GM18520 (cell line): ENCODE measurements around the gene MYRIP.

Source experiments
- ATAC-seq: cut with Tn5 transposase; IDR thresholded peaks from one replicate; pipeline ENCODE4 v1.9.1; 2021; ENCODE audit not compliant: unreplicated experiment

MYRIP gene

DNA sequence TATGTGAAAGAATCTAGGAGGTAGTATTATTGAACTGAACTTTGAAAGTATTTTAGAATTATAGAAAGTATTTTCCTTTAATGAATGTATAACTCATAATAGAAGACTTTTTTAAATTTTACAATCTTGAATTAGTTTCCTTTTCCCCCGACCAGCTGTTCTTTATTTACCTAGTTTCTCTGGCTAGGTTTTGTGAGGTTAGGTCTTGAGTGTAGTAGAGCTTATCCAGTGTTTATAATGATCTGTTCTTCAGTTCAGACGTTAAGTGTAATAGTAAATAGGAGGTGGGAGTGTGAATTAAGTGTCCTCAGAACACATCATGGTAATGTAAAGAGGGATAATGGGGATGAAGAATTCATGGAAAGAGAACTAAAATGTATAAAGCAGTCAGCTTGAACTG is 93.8 kb downstream of the MYRIP start:
- no peak for ATAC-seq

DNA sequence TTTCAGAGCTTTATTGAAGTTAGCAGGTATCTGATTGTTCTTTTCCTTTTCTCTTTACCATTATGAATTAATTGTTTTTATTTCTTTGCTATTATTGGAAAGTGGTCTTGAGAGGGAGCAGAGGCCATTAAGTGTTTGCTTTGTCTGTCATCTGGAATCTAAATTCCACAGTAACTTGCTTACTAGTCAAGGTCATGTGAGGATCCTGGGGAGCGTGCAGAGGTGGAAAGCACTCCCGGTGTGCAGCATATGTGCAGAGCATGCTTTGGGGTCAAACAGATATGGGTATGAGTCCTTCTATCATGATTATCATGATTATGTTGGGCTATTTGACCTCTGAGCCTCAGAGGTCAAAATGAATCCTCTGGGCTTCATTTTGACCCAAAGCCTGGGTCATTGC is 96.4 kb downstream of the MYRIP start:
- no peak for ATAC-seq

DNA sequence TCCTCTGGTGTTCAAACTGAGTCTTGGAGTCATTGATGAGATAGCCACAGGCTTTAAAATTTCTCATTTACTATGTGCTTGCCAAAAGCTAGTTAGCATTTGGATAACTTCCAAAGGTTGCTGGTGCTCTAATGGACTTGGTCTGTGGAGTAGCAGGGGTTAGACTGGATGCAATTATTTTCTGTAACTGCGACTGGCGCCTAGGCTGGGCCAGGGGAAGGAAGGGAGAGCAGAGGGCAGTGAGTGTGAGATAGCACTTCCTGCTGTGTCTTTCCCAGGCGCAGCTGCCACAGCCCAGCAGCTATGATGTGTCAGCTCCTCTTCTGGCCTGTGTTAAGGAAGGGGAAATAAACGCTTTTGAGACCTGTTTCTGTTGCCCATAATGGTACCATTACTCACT is 98.6 kb downstream of the MYRIP start:
- ATAC-seq: no peak

DNA sequence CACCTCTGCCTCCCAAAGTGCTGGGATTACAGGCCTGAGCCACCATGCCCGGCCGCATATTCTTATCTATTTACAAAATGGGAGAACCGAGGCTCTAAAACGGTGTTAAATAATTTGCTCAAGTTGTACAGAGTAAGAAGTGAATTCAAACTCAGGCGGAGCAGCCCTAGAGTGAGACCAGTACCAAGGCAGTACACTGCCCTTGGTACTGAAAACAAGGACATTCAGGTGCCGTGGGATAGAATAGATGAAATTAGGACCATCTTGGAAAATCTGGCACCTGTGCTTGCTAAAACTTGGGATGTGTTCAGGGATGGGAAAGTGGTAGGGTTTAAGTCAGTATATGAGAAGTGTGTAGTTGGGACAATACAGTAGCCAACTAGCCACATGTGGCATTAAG is 100.7 kb downstream of the MYRIP start:
- ATAC-seq: no peak

DNA sequence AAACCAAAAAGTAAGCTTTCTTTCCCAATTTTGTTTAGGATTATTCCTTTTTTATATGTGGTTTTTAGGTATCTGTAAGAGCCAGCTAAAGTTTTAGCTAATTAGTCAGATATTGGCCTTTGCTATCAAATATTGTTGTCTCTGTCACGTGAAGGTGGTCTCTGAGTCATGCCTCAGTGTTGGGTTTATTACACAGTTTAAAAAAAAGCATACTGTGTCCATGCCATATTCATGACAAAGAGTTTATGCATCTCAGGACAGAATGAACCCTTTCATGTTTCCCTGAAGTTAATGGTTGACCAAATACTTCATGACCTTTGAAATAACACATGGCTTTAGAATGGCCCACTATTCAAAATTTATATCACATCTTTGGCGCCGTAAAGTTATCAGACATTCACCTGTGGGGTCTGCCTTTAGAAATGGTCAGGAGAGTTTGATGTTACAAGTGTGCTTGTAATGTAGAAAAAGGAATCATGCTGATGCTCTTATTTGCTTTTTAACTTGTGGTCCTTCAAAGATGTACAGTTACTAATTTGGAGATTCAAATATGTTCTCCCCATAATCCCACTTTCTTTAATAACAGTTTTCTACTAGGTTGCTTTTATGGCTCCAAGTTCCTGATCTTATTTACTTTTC is 101.5 kb downstream of the MYRIP start:
- no peak for ATAC-seq

DNA sequence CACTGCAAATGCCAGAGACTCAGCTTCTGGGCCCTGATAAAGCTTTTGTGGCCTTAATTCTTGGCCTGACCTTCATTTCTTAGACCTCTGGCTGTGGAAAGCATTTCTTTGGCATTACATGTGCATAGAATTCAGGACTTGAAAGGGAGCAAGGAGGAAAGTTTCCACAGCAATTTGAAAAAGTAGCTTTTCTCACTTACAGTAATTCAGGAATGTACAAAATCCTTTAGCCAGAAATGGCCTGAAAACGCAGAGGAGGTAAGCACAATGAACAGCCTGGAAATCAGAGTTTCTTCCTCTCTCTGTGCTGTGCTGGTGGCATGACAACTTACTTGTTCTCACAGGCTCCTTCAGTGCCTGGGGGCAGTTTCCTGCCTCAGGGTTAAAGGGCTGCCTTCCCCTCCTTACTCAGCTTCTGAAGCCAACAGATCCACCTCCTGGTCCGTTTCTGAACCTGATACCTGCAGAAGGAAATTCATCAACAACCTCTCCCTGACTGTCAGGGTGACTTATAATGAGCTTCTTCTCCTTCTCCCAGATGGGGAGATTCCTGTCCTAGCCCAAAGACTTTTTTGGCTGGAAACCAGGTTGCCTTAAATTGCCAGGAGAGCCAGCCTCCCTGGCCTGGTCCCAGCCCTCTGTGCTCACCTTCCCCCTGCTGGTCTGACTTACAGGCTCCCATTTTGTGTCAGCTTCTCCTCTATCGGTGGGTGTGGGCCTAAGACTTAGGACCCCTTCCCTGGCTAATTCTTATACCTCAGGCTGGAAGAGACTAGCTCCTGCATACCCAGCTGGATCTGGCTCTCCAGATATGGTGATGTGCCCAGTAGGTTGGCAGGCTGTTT is 102.3 kb downstream of the MYRIP start:
- no peak for ATAC-seq

DNA sequence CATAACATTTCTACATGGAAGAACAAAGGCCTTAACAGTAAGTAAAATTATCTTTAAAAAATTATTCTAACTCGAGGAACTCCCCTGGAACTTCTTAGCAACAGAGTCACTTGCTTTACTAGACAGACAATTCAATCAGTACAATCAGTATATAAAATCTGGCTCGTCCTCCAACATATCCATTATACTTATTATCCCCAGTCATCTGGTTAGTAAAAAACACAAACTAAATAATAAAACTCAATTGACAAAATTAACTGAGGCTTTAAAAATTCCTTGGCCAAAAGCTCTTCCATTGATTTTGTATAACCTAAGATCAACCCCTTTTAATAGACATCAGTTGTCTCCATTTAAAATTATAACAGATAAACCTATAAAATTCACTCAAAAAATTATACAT is 105.6 kb downstream of the MYRIP start:
- ATAC-seq: no peak

DNA sequence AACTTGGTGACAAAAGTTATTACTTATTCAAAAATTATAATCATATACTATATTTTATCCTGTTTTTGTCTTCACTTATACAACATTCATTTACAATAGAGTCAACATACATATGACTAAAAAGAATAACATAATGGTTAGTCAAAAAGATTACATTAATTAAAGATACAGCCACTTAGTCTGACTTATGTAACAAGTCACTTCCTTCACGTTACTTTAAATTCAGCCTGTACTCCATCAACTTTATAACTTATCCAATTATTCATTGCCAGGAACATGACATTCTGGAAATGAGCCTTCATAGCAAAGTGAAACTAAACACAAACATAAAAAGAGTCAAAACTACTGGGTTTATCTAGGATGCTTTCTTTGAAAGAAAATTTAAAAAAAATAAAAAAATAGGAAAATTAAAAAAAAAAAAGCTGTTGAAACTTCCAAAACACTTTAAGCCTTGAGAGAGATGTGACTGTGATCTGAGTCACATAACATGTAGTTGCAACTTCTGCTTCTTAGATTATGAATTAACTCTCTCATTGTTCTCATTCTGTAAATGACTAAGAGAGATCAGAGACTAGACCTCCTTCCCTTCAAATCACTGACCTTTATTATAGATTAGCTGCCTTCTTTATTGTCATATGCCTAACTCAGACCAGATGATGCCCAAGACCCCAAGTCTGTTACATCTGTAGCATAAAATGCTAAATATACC is 107.8 kb downstream of the MYRIP start:
- ATAC-seq: no peak

DNA sequence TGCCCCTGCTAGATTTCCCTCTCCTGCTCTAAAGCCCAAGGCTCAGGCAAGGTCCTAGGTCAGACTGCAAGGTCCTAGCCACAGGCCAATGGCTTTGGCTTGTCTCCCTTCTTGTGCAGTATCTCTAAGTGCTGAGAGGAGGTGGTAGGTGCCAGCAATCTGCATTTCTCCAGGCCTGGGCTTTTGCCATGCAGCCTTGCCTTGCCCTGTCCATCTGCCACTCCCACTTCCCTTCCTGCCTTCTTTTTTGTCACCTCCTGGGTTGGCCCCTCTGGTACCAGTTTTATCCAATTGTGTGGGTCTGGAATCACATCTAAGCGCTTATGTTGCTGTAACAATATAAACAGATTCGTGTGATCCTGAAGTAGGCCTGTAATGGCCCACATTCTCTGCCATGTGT is 109.9 kb downstream of the MYRIP start:
- ATAC-seq: no peak

DNA sequence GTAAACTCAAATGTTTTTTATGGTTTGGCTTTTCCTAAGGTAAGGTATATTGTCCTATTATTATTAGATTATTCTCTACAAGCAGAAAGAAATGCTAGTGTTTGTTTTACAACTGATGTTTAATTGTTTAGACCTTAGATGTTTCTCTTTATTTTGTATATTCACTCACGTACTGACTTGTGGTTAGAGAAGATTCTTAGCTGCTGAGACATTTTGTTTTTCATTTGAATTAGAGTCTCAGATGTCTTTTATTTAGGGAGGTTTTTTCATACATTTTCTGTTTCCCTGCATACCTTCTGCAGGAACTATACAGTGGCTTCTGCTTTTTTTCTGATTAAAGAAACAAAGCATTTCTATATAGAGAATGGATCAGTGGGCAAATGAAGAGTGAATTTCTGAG is 110.9 kb downstream of the MYRIP start:
- ATAC-seq: no peak

DNA sequence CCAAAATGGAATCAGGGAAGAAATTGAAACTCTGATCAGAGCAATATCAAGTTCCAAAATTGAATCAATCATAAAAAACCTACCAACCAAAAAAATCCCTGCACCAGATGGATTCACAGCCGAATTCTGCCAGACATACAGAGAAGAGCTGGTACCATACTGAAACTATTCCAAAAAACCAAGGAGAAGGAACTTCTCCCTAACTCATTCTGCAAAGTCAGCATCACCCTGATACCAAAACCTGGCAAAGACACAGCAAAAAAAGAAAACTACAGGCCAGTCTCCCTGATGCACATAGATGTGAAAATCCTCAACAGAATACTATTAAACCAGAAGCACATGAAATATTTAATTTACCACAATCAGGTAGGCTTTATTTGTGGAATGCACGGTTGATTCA is 118.1 kb downstream of the MYRIP start:
- no peak for ATAC-seq

DNA sequence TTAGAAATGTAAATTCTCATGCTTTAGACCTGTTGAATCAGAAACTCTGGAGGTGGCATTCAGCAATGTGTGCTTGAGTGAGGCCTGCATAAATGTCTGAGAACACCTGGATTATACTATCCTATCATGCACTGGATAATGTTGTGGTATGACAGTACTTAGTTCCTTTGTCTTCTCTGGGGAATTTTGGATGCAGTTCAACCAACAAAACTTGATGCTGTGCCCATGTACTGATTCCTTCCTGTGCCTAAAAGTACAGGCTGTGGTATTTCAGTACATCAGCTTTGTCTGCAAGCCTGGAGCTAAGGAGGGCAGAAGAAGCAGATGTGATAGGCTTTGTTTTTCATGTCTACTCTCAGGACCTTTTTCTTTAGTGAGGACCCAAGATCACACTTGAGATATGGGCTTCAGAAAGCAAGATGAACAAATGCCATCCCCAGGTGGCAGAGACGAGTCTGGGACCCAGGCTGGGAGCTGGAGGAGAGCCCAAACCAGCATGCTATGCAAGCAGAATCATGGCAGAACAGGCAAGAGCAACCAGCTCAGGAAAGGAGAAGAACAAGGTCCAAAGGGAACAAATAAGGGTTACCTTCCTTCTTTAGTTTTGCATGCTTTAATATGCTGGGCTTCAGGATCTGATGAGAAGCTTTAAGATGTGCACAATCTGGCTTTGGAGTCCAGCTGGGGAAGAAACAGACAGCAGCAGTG is 124.7 kb downstream of the MYRIP start:
- no peak for ATAC-seq

DNA sequence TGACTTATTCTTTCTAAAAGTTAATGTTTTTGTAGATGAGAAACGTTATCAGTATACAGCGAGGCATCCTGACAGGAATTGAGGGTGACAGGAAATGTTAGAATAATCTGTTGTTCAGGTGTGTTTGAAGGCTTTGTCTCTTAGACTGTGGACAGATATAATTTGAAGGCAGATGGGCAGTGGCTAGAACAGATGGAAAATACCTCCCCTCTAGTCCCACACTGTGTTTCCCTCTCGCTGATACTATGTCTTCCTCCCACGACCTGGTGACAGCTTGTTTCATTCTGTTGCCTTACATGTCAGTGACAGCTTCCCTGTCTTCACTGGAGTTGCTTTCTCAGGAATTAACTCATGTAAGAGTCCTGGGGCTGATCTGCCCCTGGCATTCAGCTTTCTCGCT is 125.3 kb downstream of the MYRIP start:
- ATAC-seq: no peak

DNA sequence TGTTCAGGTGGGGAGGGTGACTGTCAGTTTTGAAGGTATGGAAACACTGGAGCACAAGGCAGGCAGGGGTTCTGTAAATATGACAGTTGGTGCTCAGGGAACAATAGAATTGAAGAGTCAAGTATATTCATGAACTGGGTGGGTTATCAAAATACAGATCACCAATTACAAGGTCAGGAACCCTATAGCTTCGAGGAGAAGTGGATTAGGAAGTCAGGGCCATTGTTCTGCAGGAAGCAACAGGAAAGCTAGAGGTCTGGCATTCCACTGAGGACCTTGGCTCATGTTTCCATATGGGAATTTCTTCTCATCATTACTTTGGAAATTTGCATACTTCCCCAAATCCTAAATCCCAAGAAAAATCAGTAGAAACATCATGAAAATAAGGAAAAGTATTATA is 125.9 kb downstream of the MYRIP start:
- ATAC-seq: no peak

DNA sequence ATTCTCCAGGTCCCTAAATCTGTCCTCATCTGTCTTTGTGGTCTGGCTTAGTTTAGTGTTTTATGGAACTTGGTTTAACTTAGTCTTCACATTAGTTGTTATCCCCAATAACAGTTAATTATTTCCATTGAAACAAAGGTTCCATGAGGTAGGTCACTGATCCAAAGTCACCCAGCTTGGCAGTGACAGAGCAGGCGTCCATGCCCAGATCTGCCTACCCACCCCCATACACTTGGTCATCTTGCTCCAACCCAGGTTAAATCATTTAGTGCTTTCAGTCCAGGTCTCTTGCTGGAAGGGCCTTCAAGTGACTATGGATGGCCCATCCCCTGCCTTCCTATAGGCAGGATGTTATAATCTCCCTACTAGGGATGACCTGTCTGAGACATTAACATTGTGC is 127.4 kb downstream of the MYRIP start:
- ATAC-seq: no peak

DNA sequence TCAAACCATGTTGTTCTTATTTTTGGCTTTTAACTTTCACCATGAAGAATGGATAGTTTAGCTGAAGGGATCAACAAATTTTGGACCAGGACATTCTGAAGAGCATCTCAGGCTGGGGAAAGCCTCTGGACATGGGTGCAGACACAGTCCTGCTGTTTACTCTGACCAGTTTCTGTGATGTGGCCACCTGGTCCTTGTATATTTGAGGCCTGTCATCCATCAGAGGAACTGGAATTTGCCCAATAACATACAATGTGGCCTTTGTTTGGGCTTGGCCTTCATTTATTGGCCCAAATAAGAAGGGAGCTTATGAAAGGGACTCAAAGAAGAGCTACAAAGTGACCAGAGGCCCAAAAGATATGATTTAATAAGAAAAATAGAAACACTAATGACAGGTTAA is 127.9 kb downstream of the MYRIP start:
- no peak for ATAC-seq

DNA sequence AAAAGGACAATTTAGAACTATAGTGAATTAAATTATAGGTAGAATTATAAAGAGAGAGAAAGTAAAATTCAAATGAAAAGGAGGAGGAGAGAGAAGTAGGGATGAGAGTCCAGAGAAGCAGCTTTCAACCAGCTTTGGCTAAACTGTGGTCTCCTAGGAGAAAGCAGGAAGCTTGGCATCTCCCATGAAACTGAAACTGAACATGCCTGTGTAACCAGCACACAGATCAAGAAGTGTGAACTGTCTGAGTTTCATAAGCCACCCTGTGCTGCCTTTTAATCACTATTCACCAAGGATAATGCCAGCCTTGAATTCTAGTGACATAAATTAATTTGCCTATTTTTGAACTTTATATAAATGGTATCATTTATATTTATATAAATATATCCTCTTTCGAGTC is 128.5 kb downstream of the MYRIP start:
- ATAC-seq: peak; percentile 62

DNA sequence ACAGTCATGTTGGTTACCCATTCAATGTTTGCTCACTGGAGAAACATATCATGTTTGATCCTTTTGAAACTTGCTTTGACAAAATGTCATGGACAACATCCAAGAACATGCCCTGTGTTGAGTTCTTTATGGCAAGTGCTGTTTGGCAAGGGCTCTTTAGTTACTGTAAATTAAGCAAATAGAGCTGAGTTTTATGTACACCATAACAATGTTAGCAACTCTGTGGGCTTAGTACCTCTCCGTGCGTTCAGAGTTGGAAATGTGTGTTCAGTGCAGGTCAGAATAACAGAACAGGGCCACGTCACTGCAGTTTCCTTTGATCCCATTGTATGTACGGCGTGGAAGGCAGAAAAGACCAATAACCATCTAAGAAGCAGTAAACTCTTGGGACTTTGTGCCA is 132.5 kb downstream of the MYRIP start:
- ATAC-seq: no peak

DNA sequence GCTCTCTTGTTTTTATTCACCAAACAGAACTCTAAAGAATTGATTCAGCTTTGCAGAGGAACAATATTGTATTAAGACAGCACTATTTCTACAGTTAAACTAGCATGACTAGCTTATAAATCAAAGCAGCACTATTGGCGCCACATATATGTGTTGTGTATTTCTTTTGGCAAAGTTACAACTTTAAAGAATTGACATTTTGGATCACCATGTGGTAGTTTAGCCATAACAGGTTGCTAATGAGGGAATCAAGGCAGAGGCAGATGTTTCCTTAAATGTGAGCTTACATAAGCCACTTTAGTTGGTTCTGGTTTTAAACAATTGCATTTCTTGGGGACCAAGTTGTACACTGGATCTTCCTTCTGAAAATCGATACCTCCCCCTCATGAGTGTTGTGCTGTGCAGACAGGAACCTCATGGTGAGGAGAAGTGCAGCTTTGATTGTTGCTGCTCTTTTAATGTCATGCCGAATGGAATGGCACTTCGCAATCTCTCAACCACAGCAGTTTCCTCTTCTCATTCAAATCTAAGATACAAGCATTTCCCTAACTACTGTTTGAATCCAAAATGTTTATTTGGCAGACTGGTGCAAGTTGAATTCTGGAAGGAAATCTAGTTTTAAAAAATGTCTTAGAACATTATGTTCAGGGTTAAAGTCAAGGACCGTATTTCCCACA is 151.2 kb downstream of the MYRIP start:
- ATAC-seq: no peak

DNA sequence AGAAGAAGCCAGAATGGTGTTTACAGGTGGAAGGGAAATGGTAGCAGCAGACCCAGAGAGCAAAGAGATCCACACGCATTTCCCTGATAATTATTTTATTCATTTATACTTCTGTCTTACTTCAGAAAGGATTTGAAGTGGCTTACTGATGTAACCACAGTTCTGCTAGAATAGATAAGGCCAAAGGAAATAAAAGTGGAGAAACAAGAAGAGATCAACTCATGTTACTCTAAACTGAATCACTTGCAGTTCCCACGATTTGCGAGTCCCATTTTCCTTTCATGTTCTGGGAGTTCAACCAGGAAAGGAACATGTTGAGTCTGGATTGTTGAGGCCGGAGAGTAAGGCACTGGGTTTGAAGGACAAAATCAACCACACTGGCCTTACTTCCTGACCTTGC is 151.8 kb downstream of the MYRIP start:
- ATAC-seq: no peak

DNA sequence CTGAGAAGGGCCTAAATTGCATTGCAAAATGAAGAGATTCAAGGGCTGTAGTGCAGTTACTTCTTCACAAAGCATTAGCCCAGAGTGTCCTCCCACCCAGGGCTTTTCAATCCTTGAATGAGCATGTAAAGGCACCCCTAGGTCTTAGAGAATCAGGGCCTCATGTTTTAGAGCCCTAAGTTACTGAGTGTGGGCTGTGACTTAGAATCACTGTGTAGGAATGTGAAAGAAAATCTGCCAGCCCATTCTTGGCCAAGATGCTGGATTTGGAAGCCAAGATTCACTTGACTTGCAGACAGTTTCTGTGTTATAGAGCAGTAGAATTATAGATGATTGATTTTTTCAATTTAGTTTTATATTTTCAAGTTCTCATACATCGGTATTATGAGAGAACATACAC is 153.2 kb downstream of the MYRIP start:
- ATAC-seq: no peak
